Endodermal cell (in vitro differentiated cells): Measurements from ENCODE around the gene DLGAP1. TPM values are rescaled to one million over a fixed set of nuclear protein-coding genes. Genes with fewer than 3 reads are reported as not detected.

Experiments used
- DNase-seq: peaks from one replicate; pipeline ENCODE4 v3.0.0-alpha.2; 2017
- H3K27ac ChIP-seq: 2 replicates; pipeline ENCODE4 v1.5.1; 2013; ENCODE audit warnings: mild to moderate bottlenecking, low read depth, low read length, moderate library complexity
- H3K27me3 ChIP-seq: 2 replicates; pipeline ENCODE4 v1.6.1; 2013; ENCODE audit warnings: mild to moderate bottlenecking, low read length, moderate library complexity; ENCODE audit not compliant: insufficient read depth, control insufficient read depth, poor library complexity, severe bottlenecking
- H3K36me3 ChIP-seq: 2 replicates; pipeline ENCODE4 v1.7.0; 2013; ENCODE audit warnings: mild to moderate bottlenecking, low read length, moderate library complexity; ENCODE audit not compliant: control insufficient read depth, insufficient read depth
- H3K4me1 ChIP-seq: one replicate; pipeline ENCODE4 v1.7.0; 2013; ENCODE audit warnings: low read length; ENCODE audit not compliant: control insufficient read depth, insufficient read depth
- H3K4me3 ChIP-seq: 2 replicates; pipeline ENCODE4 v1.5.1; 2013; ENCODE audit warnings: mild to moderate bottlenecking, low read length, moderate library complexity
- H3K9ac ChIP-seq: 2 replicates; pipeline ENCODE4 v1.6.1; 2013; ENCODE audit warnings: mild to moderate bottlenecking, low read length, moderate library complexity; ENCODE audit not compliant: poor library complexity, severe bottlenecking; ENCODE audit errors: extremely low read depth
- H3K9me3 ChIP-seq: 2 replicates; pipeline ENCODE4 v1.6.1; 2013; ENCODE audit warnings: mild to moderate bottlenecking, low read length, moderate library complexity; ENCODE audit not compliant: control insufficient read depth
- H3K27ac Mint-ChIP-seq: 2 replicates; pipeline ENCODE4 v1.8.0; 2020; ENCODE audit warnings: mixed read lengths
- H3K27me3 Mint-ChIP-seq: 2 replicates; pipeline ENCODE4 v1.8.0; 2021; ENCODE audit warnings: mild to moderate bottlenecking, mixed read lengths; ENCODE audit not compliant: insufficient read depth
- H3K36me3 Mint-ChIP-seq: 2 replicates; pipeline ENCODE4 v1.8.0; 2020; ENCODE audit warnings: low read depth, mixed read lengths
- H3K4me1 Mint-ChIP-seq: 2 replicates; pipeline ENCODE4 v1.8.0; 2020; ENCODE audit warnings: mixed read lengths
- H3K4me3 Mint-ChIP-seq: 2 replicates; pipeline ENCODE4 v1.8.0; 2020; ENCODE audit warnings: mild to moderate bottlenecking, moderate library complexity, mixed read lengths
- H3K9me3 Mint-ChIP-seq: 2 replicates; pipeline ENCODE4 v1.8.0; 2020; ENCODE audit warnings: mild to moderate bottlenecking, mixed read lengths
- CTCF ChIP-seq: fragments of 200-600 bp; sonication (generic); conservative IDR thresholded peaks from 2 replicates; pipeline ENCODE4 v1.5.0; 2021; ENCODE audit warnings: antibody characterized with exemption, mild to moderate bottlenecking
- WGBS, 2 experiments: methylation state at CpG; one replicate each; pipeline versions ENCODE4 v1.1.5 to v1.1.7; 2013; ENCODE audit warnings: missing lambda C conversion rate in 2 of 2, mixed read lengths in 1 of 2; ENCODE audit not compliant: insufficient coverage in 1 of 2, insufficient read length in 1 of 2; 5-methylcytosine and 5-hydroxymethylcytosine counted together
- total RNA-seq, 2 donors: library from RNA; stranded (reverse); fragmentation: NEBNext Ultra II Directional in 1 of 2; extraction: Animal tissue kit (Norgen Biotek cat#: 25700) in 1 of 2; gene quantifications; 2 replicates in 1 of 2; 3 replicates in 1 of 2; pipeline ENCODE4 v1.2.1, GENCODE V29; 2021

The DLGAP1 gene
- total RNA-seq, 2 donors from 2014 or later, result 11.5 to 21.5 TPM

DNA sequence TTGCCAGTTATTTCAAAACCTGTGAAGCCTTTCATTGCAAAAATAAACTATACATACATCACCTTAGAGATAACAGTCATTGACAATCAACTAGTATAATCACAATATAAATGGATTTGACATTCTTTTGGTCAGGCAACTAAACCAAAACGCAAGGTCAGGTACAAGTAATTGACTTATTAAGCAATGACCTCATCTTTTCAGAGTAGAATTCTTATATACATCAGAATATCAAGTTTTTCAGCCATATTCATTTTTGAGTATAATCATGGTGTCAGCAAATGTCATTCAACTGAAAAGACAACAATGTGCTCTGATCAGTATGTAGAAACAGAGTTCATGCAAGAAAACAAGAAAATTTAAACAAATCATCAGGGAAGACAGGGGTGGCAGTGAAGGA, 796.6 kb downstream of the DLGAP1 start:
- H3K27ac ChIP-seq, result no peak overlapping the region
- Mint-ChIP-seq H3K4me3 (no peak overlapping the region), H3K4me1 (peaks cover 38% of the 10 kb centered on the region), H3K27me3 (no peaks in the 10 kb centered on the region), H3K36me3 (no peaks in the 10 kb centered on the region), H3K27ac (no peak overlapping the region), H3K9me3 (no peaks in the 10 kb centered on the region)
- no peaks in the 10 kb centered on the region for H3K27me3 ChIP-seq
- H3K36me3 ChIP-seq, result peaks cover 4% of the 10 kb centered on the region
- no peak for TF ChIP-seq CTCF
- WGBS, 2 experiments, result 100% methylated on average over 1 of the region's 1 CpG
- DNase-seq, result no peak
- H3K9ac ChIP-seq, result no peak overlapping the region
- H3K9me3 ChIP-seq, result peaks cover 14% of the 10 kb centered on the region
- no peak overlapping the region for H3K4me3 ChIP-seq
- peaks cover 16% of the 10 kb centered on the region for H3K4me1 ChIP-seq

DNA sequence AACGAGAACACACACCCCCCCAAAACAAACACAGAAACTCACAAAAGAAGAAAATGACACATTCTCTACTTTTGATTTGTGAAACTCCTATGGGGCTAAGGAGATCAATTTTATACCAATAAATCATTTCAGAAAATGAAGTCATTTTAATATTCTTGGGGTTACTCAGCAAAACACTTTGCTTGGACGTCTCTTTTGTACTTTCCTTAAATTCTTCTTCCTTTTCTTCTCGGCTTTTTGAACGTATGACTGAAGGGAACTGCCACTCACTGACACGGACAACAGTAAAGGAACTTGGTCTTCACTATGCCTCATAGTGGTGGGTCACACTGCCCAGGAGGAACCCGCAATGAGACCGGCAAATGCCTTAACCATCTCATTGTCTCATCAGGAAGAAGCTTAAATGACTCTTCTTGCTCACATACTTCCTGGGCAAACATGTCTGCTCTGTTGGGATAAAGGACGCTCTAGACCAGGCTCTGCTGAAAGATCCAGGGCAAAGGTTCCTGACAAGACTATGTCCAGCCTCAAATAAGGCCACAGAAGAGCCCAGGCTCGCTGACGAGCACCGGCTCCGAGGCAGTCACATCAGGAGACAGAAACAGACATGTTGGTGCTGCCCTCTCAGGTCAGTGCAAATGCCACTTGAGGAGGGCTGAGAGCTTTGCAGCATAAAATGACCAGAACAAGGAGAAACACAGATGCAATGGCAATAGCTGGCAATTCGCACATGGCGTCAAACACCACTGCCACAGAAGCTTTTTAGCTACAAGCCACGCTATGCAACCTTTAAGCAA, 799.7 kb downstream of the DLGAP1 start:
- 84 to 91% methylated on average over 10 to 15 of the region's 15 CpGs for WGBS, 2 experiments
- no peaks in the 10 kb centered on the region for H3K27me3 ChIP-seq
- Mint-ChIP-seq H3K4me3 (no peak overlapping the region), H3K27ac (peak overlapping the region; percentile 56), H3K36me3 (no peaks in the 10 kb centered on the region), H3K4me1 (peaks cover 40% of the 10 kb centered on the region), H3K9me3 (no peaks in the 10 kb centered on the region), H3K27me3 (no peaks in the 10 kb centered on the region)
- peak; percentile 54 for DNase-seq
- no peak overlapping the region for H3K27ac ChIP-seq
- no peaks in the 10 kb centered on the region for H3K36me3 ChIP-seq
- H3K4me1 ChIP-seq, result peaks cover 16% of the 10 kb centered on the region
- H3K4me3 ChIP-seq, result no peak overlapping the region
- TF ChIP-seq CTCF, result peak; percentile 32
- H3K9me3 ChIP-seq, result no peaks in the 10 kb centered on the region
- H3K9ac ChIP-seq, result no peak overlapping the region

- Histone ChIP-seq H3K36me3 (no peaks in the 10 kb centered on the region), H3K9me3 (no peaks in the 10 kb centered on the region), H3K4me3 (no peak overlapping the region), H3K9ac (no peak overlapping the region), H3K4me1 (peaks cover 16% of the 10 kb centered on the region), H3K27ac (no peak overlapping the region), H3K27me3 (no peaks in the 10 kb centered on the region)
- H3K36me3 Mint-ChIP-seq, result no peaks in the 10 kb centered on the region
- no peak for TF ChIP-seq CTCF
- peaks cover 2% of the 10 kb centered on the region for H3K27me3 Mint-ChIP-seq
- H3K4me1 Mint-ChIP-seq, result peaks cover 35% of the 10 kb centered on the region
- H3K4me3 Mint-ChIP-seq, result no peak overlapping the region
- H3K9me3 Mint-ChIP-seq, result no peaks in the 10 kb centered on the region
- peak; percentile 41 for DNase-seq
- WGBS, 2 experiments, result 90 to 92% methylated on average over 6 to 11 of the region's 11 CpGs
- no peak overlapping the region for H3K27ac Mint-ChIP-seq
These were observed 800.5 kb downstream of the DLGAP1 start for GRCh38 chr18:3654442-3655253.
